Stimulated activated naive CD8-positive, alpha-beta T cell treated with anti-CD3 and anti-CD28 coated beads, Interleukin-15, Interleukin-2, amounts not matched to agents 100 ng/mL and 50 ng/mL, for 24 hours (primary cell): Measurements from ENCODE around the gene NACA.
A peak's percentile ranks its signal among the peaks of the same experiment; 100 is the strongest.
"Not testable (repeated sequence)": the region's sequence is repeated elsewhere in the genome, so short reads cannot be mapped to it uniquely, and the experiment has no call there.

Experiments used
- H3K27ac Mint-ChIP-seq: one replicate; pipeline ENCODE4 v1.8.0; 2021; ENCODE audit warnings: mild to moderate bottlenecking, mixed read lengths
- H3K27me3 Mint-ChIP-seq: one replicate; pipeline ENCODE4 v1.8.0; 2021; ENCODE audit warnings: mixed read lengths
- H3K36me3 Mint-ChIP-seq: one replicate; pipeline ENCODE4 v1.8.0; 2021; ENCODE audit warnings: low read depth, mixed read lengths
- H3K4me1 Mint-ChIP-seq: one replicate; pipeline ENCODE4 v1.8.0; 2021; ENCODE audit warnings: low read depth, mixed read lengths
- H3K4me3 Mint-ChIP-seq: one replicate; pipeline ENCODE4 v1.8.0; 2021; ENCODE audit warnings: mild to moderate bottlenecking, mixed read lengths
- H3K9me3 Mint-ChIP-seq: one replicate; pipeline ENCODE4 v1.8.0; 2021; ENCODE audit warnings: mixed read lengths

Gene NACA

DNA sequence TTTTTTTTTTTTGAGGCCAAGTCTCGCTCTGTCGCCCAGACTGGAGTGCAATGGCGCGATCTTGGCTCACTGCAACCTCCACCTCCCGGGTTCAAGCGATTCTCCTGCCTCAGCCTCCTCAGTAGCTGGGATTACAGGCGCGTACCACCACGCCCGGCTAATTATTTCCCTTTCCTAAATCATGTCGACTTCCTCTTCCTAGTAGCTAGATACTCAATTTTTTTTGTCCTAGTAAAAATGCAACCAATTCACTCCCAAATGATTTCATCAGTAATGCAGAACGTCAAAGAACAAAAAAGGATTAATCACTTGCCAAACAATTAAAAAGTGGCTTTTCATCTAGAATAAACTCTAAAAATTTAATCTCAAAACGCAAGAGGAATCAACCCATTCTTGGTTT is 25.5 kb upstream of the NACA start:
- Mint-ChIP-seq H3K4me3 (peak overlapping the region; percentile 95), H3K36me3 (peaks cover 55% of the 10 kb centered on the region), H3K4me1 (peaks cover 48% of the 10 kb centered on the region), H3K27ac (peak overlapping the region; percentile 26)
- not testable (repeated sequence) for H3K27me3 Mint-ChIP-seq, H3K9me3 Mint-ChIP-seq

DNA sequence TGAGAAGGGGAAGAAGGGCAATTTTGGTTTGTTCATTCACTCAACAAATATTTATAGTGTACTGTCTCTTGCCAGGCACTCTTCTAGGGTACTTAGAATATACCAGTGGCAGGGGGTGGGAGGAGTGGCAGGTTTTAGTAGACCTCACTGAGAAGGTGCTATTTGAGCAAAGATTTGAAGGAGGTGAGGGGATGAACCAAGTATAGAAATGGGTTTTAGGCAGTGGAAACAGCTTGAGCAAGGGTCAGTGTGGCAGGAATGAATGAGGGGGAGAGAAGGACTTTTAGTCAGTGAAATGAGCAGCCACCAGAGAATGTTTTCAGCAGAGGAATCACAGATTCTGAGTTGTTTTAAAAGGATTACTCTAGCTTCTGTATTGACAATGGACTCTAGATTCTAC is 24.8 kb upstream of the NACA start:
- H3K9me3 Mint-ChIP-seq: no peaks in the 10 kb centered on the region
- H3K36me3 Mint-ChIP-seq: peaks cover 61% of the 10 kb centered on the region
- H3K4me1 Mint-ChIP-seq: peaks cover 48% of the 10 kb centered on the region
- peak overlapping the region; percentile 66 for H3K4me3 Mint-ChIP-seq
- H3K27ac Mint-ChIP-seq: peak overlapping the region; percentile 77
- H3K27me3 Mint-ChIP-seq: no peaks in the 10 kb centered on the region

DNA sequence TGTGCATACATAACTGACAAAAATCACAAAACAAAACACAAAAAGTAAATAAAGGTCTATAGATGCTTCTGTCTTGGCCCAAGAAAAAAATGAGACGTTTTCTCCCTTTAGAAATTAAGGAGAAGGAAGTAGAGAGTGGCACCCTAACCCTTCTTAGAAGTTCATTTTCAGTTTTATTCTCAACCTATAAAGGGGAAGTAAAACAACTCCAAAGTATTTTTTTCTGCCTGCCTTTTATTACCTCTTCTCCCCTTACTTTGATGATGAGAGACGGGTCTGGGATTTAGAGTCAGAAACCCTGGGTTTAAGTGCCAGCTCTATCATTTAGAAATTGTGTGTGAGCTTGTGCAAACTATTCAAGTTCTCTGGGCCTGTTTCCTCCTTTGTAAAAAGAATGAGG is 24.3 kb upstream of the NACA start:
- Mint-ChIP-seq H3K36me3 (peaks cover 66% of the 10 kb centered on the region), H3K9me3 (no peaks in the 10 kb centered on the region), H3K4me3 (no peak overlapping the region), H3K4me1 (peaks cover 48% of the 10 kb centered on the region), H3K27me3 (no peaks in the 10 kb centered on the region), H3K27ac (peak overlapping the region; percentile 77)

DNA sequence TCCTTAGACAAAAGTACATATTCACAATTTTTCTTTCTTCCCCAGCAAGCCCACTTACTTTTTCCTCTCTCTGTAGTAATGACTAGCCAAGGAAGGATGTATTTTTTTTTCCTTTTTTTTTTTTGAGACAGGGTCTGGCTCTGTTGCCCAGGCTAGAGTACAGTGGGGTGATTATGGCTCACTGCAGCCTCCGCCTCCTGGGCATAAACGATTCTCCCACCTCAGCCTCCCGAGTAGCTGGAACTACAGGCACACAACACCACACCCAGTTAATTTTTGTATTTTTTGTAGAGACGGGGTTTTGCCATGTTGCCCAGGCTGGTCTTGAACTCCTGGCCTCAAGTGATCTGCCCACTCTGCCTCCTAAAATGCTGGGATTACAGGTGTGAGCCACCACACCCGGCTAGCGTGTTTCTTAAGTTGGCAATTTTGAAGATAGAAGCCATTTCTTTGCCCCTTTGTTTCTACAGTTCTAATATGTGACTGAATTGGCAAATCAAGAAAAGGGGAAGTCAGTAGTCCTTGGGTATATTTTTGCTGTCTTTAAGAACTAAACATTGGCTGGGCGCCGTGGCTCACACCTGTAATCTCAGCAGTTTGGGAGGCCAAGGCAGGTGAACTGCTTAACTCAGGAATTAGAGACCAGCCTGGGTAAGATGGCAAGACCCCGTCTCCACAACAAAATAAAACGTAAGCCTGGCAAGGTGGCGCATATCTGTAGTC is 3.2 kb upstream of the NACA start:
- Mint-ChIP-seq H3K9me3 (no peaks in the 10 kb centered on the region), H3K4me3 (no peak overlapping the region), H3K27me3 (no peaks in the 10 kb centered on the region), H3K4me1 (peaks cover 22% of the 10 kb centered on the region), H3K27ac (no peak overlapping the region), H3K36me3 (peaks cover 63% of the 10 kb centered on the region)

DNA sequence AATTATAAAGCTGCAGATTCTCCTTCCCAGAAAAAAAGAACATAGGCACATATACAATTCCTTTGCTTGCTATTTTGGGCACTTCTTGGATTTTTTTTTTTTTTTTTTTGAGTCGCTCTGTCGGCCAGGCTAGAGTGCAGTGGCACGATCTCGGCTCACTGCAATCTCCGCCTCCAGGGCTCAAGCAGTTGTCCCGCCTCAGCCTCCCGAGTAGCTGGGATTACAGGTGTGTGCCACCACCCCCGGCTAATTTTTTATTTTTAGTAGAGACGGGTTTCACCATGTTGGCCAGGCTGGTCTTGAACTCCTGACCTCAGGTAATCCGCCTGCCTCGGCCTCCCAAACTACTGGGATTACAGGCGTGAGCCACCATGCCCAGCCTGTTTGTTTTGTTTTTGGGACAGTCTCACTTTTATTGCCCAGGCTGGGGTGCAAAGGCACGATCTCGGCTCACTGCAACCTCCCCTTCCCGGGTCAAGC is 1.1 kb upstream of the NACA start:
- peak overlapping the region; percentile 100 for H3K27ac Mint-ChIP-seq
- not testable (repeated sequence) for H3K9me3 Mint-ChIP-seq, H3K27me3 Mint-ChIP-seq
- peaks cover 43% of the 10 kb centered on the region for H3K4me1 Mint-ChIP-seq
- H3K36me3 Mint-ChIP-seq: peaks cover 70% of the 10 kb centered on the region
- H3K4me3 Mint-ChIP-seq: peak overlapping the region; percentile 99

DNA sequence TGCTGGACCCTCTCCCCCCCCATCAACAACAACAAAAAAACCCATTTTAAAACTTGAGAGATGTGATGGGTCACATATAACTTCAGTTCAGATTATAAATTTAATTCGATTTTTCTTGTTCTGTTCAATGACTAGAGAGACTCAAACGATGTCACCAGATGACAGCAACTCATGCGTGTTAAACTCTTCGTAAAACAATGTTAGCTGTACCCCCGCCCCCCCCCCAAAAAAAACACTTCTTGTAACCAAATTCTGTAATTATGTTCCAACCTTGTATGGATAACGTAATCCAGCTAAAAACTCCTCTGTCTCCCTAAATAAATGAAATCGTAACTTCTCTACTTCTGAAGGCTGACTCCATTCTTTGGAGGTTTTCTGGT is 614 bp upstream of the NACA start:
- Mint-ChIP-seq H3K36me3 (peaks cover 70% of the 10 kb centered on the region), H3K4me1 (peaks cover 48% of the 10 kb centered on the region), H3K27me3 (no peaks in the 10 kb centered on the region), H3K9me3 (no peaks in the 10 kb centered on the region), H3K27ac (peak overlapping the region; percentile 100), H3K4me3 (peak overlapping the region; percentile 99)

DNA sequence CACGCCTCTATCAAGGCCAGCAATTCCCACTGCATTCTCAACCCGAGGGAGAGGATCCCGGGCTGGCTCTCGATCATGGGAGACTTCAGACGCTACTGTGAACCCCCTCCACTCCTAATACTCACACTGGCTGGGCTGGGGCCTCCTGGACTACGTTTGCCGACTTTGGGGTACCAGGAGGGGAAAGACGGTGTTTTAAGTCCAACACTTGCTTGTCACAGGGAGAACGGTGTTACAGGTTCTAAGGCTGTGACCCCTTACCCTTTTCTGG is 463 bp downstream of the NACA start:
- H3K27me3 Mint-ChIP-seq: no peaks in the 10 kb centered on the region
- H3K27ac Mint-ChIP-seq: peak overlapping the region; percentile 100
- no peaks in the 10 kb centered on the region for H3K9me3 Mint-ChIP-seq
- H3K4me3 Mint-ChIP-seq: peak overlapping the region; percentile 99
- H3K36me3 Mint-ChIP-seq: peaks cover 75% of the 10 kb centered on the region
- H3K4me1 Mint-ChIP-seq: peaks cover 59% of the 10 kb centered on the region

DNA sequence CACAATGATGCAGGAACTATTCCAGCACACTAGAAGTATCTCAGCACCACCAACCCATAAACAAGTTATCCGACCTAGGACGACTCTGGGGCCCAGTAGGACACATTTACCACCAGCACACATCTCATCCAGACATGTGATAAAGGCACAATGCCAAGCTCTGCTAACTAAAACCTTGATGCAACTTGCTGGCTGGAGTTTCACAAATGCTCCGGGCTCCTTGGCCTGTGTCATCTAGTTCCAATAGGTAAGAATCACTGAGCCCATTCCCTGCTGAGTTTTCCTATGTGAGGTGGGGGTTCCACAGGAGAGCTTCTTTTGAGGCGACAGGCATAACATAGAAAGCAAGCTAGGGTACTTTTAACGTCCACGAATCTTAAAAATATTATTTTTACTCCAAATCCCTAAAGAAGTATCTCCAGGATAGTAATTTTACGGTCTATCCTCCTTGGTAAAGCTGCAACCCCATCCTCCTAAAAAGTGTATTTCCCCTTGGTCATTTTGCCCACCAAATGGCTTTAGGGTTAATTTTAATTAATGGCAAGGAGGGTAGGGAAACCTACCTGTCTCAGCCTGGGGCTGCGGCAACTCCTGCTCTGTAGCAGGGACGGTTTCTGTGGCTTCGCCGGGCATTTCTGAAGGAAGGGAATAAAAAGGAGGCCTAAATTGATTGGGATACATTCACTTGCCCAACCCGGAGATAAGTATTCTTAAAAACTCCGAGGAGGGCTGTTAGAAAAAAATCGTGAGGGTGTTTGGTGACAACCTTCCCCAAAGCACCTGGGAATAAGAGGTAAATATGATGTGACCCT is 1.0 kb downstream of the NACA start:
- peak overlapping the region; percentile 100 for H3K27ac Mint-ChIP-seq
- peaks cover 64% of the 10 kb centered on the region for H3K4me1 Mint-ChIP-seq
- H3K36me3 Mint-ChIP-seq: peaks cover 77% of the 10 kb centered on the region
- no peaks in the 10 kb centered on the region for H3K9me3 Mint-ChIP-seq
- H3K4me3 Mint-ChIP-seq: peak overlapping the region; percentile 99
- no peaks in the 10 kb centered on the region for H3K27me3 Mint-ChIP-seq

DNA sequence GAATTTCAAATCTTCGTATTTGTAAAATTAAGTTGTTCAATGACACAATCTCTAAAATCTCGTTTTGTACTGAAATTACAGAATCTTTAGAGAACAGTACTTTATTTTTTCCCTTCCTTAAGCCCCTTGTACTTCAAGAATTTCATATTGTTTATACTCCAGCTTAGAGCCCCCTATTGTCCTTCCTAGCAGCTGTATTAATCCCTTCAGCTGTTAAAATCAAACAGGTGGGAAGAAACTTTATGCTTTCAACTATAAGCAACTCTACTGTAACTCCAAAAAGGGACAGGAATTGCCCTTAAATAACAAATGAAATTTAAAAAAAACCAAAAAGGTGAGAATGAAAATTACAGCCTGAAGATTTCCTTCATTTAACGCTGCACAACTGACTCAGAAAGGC is 1.7 kb downstream of the NACA start:
- Mint-ChIP-seq H3K4me1 (peaks cover 70% of the 10 kb centered on the region), H3K27ac (peak overlapping the region; percentile 100), H3K36me3 (peaks cover 78% of the 10 kb centered on the region), H3K9me3 (no peaks in the 10 kb centered on the region), H3K27me3 (no peaks in the 10 kb centered on the region), H3K4me3 (peak overlapping the region; percentile 99)

DNA sequence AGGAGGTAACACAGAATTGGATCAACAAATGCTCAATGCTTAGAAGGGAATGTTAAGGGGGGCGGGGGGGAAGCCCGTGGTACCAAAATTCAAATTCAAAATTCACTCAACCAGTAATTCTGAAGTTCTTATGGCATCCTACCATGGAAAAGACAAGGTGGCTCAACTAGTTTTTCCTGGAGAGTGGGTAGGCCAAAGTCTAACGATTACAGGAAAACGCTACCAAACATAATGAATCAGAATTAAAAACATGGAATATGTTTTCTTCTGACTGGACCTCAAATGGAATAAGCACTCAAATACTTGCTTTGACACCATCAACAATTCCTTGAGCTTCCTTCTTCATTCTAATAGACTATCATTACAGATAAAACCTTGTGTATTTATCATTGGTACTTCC is 2.3 kb downstream of the NACA start:
- H3K27me3 Mint-ChIP-seq: no peaks in the 10 kb centered on the region
- no peaks in the 10 kb centered on the region for H3K9me3 Mint-ChIP-seq
- peaks cover 70% of the 10 kb centered on the region for H3K4me1 Mint-ChIP-seq
- peak overlapping the region; percentile 90 for H3K27ac Mint-ChIP-seq
- peak overlapping the region; percentile 99 for H3K4me3 Mint-ChIP-seq
- peaks cover 75% of the 10 kb centered on the region for H3K36me3 Mint-ChIP-seq

DNA sequence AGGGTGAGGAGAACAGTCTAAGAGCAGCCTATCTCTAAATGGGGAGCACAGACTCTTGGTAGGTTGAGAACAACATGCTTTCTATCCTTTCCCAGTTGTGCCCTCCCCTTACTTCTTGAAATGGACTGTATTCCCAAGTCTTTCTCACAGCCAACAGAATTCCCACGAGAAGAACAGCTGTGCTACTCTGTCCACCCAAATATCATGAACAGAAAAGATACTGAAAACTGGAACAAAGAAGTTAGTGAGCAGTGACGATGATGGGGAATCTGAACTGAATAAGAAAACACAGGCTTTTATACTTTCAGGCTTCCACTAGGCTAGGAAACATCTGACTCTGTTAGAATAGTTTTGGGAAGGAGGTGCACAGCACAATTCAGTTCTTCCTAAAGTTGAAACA is 3.4 kb downstream of the NACA start:
- Mint-ChIP-seq H3K27ac (peak overlapping the region; percentile 90), H3K27me3 (no peaks in the 10 kb centered on the region), H3K36me3 (peaks cover 74% of the 10 kb centered on the region), H3K4me3 (peak overlapping the region; percentile 99), H3K4me1 (peaks cover 74% of the 10 kb centered on the region), H3K9me3 (no peaks in the 10 kb centered on the region)

DNA sequence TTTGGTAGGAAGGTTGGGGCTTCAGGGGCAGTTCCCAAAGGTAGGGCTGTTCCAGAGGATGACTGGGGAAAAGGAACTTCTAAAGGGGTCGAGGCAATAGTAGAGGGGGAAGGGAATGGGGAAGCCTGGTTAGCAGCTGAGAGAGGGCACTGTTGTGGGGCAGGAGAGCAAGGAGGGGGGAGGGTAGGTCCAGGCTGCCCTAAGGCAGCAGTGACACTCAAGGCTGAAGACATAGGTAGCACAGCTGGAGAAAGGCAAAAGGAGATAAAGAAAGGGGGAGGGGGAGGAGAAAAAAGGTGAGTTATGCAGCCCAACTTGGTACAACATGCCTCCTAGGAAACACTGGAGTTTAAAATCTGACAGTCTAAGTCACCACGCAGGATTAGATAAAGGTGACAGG is 3.9 kb downstream of the NACA start:
- H3K4me3 Mint-ChIP-seq: peak overlapping the region; percentile 99
- peaks cover 78% of the 10 kb centered on the region for H3K36me3 Mint-ChIP-seq
- peak overlapping the region; percentile 90 for H3K27ac Mint-ChIP-seq
- H3K27me3 Mint-ChIP-seq: no peaks in the 10 kb centered on the region
- H3K9me3 Mint-ChIP-seq: no peaks in the 10 kb centered on the region
- peaks cover 77% of the 10 kb centered on the region for H3K4me1 Mint-ChIP-seq

DNA sequence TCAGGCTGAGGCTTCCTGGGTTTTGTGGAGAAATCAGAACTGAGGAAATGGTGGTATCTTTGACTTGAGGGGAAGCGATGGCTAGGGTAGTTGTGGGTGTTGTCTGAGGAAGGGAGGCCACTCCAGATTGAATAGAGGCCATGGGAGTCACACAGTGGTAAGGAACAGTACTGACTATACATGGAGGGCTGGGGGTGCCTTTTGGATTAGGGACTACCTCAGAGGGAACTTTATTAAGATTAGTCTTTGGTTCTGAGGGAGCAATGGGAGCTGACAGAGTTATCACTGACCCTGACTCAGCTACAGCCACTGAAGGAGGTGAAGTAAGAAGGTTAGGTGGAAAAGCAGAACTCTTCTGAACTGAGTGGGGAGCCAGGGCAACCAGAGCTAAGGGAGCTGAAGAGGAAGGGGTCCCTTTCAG is 4.4 kb downstream of the NACA start:
- Mint-ChIP-seq H3K36me3 (peaks cover 82% of the 10 kb centered on the region), H3K4me3 (peak overlapping the region; percentile 99), H3K27ac (peak overlapping the region; percentile 90), H3K9me3 (no peaks in the 10 kb centered on the region), H3K27me3 (no peaks in the 10 kb centered on the region), H3K4me1 (peaks cover 77% of the 10 kb centered on the region)

DNA sequence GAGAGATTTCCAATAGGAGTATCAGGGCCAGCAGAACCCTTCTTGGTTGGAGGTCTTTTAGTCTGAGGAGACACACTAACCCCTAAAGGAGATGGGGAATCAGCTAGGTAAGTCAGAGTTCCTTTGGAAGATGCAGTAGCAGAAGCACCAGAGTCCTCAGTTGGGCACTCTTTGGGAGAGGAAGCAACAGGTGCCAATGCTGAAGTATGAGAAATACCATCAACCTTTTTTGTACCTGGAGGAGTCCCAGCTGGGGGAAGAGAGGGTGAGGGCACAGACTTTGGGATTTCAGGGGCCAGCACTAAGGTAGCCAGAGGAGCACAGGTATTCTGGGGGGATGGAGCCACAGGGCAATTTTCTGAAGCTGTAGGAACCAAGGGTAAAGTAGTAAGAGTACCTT is 6.0 kb downstream of the NACA start:
- Mint-ChIP-seq H3K4me3 (peak overlapping the region; percentile 46), H3K27ac (peak overlapping the region; percentile 90), H3K36me3 (peaks cover 87% of the 10 kb centered on the region), H3K27me3 (no peaks in the 10 kb centered on the region), H3K9me3 (no peaks in the 10 kb centered on the region), H3K4me1 (peaks cover 76% of the 10 kb centered on the region)

DNA sequence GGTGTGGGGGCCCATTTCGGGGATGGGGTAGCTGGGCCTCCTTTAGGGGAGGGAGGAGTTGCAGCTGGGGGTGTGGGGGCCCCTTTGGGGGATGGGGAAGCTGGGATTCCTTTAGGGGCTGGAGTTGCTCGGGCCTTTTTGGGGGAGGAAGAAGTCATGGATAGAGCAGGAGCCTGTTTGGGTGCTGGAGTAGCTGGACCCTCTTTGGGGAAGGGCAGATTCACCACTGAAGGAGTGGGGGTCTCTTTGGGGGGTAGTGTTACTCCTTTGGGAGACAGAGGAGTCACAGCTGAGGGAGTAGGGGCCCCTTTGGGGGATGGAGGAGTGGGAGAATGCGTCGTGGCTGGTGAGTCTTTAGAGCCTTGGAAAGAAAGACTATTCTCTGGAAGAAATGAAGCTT is 6.5 kb downstream of the NACA start:
- H3K27me3 Mint-ChIP-seq: no peaks in the 10 kb centered on the region
- peaks cover 87% of the 10 kb centered on the region for H3K36me3 Mint-ChIP-seq
- H3K4me1 Mint-ChIP-seq: peaks cover 72% of the 10 kb centered on the region
- H3K4me3 Mint-ChIP-seq: peak overlapping the region; percentile 46
- H3K27ac Mint-ChIP-seq: peak overlapping the region; percentile 90
- no peaks in the 10 kb centered on the region for H3K9me3 Mint-ChIP-seq
